Body of pancreas (tissue), 4 donors: ENCODE data around the gene IFI16.
"Not testable (repeated sequence)": the region's sequence is repeated elsewhere in the genome, so short reads cannot be mapped to it uniquely, and the experiment has no call there.

Source experiments
- POLR2A ChIP-seq, 3 donors: fragments of 450-650 bp; IDR thresholded peaks; one replicate each; pipeline ENCODE4 v1.6.1; 2016; ENCODE audit warnings: antibody characterized with exemption in 3 of 3, mild to moderate bottlenecking in 2 of 3
- TF ChIP-seq, protein P1 (sequence below), 7 experiments: fragments of 450-650 bp in 4 of 7; fragments of 200-600 bp in 3 of 7; sonication (generic) in 3 of 7; IDR thresholded peaks; one replicate each; pipeline ENCODE4 v1.5.1; 2016 to 2019; ENCODE audit warnings: antibody characterized with exemption in 7 of 7

DNA sequence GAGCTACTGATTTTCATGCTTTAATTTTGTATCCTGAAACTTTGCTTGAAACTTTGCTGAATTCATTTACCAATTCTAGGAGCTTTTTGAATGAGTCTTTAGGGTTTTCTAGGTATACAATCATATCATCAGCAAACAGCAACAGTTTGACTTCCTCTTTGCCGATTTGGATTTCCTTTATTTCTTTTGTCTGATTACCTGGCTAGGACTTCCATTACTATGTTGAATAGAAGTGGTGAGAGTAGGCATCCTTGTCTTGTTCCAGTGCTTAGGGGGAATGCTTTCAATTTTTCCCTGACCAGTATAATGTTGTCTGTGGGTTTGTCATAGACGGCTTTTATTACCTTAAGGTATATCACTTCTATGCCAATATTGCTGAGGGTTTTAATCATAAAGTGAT lies 17.1 kb downstream of the IFI16 start:
- TF ChIP-seq, protein P1, sequence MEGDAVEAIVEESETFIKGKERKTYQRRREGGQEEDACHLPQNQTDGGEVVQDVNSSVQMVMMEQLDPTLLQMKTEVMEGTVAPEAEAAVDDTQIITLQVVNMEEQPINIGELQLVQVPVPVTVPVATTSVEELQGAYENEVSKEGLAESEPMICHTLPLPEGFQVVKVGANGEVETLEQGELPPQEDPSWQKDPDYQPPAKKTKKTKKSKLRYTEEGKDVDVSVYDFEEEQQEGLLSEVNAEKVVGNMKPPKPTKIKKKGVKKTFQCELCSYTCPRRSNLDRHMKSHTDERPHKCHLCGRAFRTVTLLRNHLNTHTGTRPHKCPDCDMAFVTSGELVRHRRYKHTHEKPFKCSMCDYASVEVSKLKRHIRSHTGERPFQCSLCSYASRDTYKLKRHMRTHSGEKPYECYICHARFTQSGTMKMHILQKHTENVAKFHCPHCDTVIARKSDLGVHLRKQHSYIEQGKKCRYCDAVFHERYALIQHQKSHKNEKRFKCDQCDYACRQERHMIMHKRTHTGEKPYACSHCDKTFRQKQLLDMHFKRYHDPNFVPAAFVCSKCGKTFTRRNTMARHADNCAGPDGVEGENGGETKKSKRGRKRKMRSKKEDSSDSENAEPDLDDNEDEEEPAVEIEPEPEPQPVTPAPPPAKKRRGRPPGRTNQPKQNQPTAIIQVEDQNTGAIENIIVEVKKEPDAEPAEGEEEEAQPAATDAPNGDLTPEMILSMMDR (IDR thresholded peaks at IDR 0.05): not testable (repeated sequence)
- not testable (repeated sequence) for TF ChIP-seq POLR2A (IDR thresholded peaks at IDR 0.05)
